Measurements from ENCODE around the gene SLC51A. TPM values are rescaled to one million over a fixed set of nuclear protein-coding genes. Genes with fewer than 3 reads are reported as not detected.
A peak's percentile ranks its signal among the peaks of the same experiment; 100 is the strongest.

SLC51A gene
- total and polyA plus RNA-seq, 9 of the 15 experiments (the other 6 are each of a cell fraction or from before 2014, with no cell fraction given), result 0.35 to 0.38 TPM; not detected in 7

DNA sequence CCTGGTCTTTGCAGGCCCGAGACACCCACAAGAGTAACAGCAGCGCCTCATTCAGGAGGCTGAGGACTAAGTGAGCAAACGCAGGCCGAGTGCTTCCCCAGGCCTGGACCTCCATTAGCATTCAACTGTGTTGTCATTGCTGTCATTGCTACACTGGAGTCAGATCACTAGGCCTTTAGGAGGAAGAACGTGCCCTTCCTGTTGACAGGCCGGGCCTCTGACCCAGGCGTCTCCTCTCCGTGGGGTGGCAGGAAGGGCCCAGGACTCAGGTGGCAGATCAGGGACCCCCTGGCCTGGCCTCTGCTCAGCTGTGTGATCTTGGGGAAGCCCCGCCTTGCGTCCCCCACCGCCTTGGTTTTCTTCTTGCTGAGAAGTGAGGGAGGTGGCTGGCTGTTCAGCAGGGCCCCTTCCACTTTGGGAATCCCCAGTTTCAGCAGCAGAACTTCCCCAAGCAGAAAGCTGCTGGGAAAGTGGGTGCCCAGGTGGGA is 24.3 kb upstream of the SLC51A start:
- WGBS (ENCODE audit: insufficient coverage, low coverage, missing lambda C conversion rate), result 83% methylated on average over 7 of the region's 11 CpGs
- Histone ChIP-seq H3K9ac (ENCODE audit: insufficient read depth in 1 of 2, low read depth in 2 of 2, low read length in 2 of 2) (peak overlapping the region; percentile 49 to 88), H3K36me3 (ENCODE audit: control insufficient read depth, insufficient read depth, low read length) (no peaks in the 10 kb centered on the region), H3K9me3 (replicated peaks; ENCODE audit: control insufficient read depth, insufficient read depth, low read depth, low read length) (no peaks in the 10 kb centered on the region), H3K4me3 (no peak overlapping the region), H3K79me2 (ENCODE audit: control insufficient read depth, insufficient read depth, low read length) (peaks cover 25% of the 10 kb centered on the region), H3K9me1 (ENCODE audit: control insufficient read depth, insufficient read depth, low read length) (no peaks in the 10 kb centered on the region), H3K4me2 (ENCODE audit: insufficient read depth, low read length) (no peak overlapping the region), H2AFZ (ENCODE audit: low read depth, low read length) (peak overlapping the region; percentile 90; the same call in 1 of the 2 replicates), H3K4me1 (replicated peaks in 1 of 2; ENCODE audit: control insufficient read depth in 2 of 2, insufficient read depth in 2 of 2, low read length in 2 of 2) (peaks cover 46 to 83% of the 10 kb centered on the region in 2 experiments), H3K27me3 (ENCODE audit: control insufficient read depth in 2 of 2, insufficient read depth in 2 of 2, low read length in 2 of 2) (no peaks in the 10 kb centered on the region), H3K27ac (ENCODE audit: extremely low read depth, low read depth, low read length) (peak overlapping the region; percentile 62; the same call in 2 of the 3 replicates), H4K20me1 (replicated peaks; ENCODE audit: control insufficient read depth, insufficient read depth, low read length) (no peaks in the 10 kb centered on the region)
- ChIA-PET POLR2A (interaction anchor here (0.6 to 3.0 kb wide), 4 partner anchors 9 to 141 kb away, joined by 3 to 30 read pairs (median 4); partner anchors contain the start of gene TFRC), CTCF (ENCODE audit: low intra/inter-chr PET ratio) (interaction anchor here (1.1 kb wide), 1 partner anchor 118 kb away, joined by 3 read pairs; no protein-coding TSS in a partner anchor)
- FAIRE-seq (peak; percentile 6), ATAC-seq (no peak), DNase-seq (ENCODE audit: extremely low read depth in 1 of 4, low spot score in 3 of 4) (peak in 1 of 4 experiments; percentile 34)
- BruUV-seq (replicated peaks), result no TSS peak
- in situ Hi-C loops (cut with MboI) (loop anchor here (5.0 kb wide), 1 partner anchor 115 kb away; no protein-coding TSS in a partner anchor), intact Hi-C loops (cut with micrococcal nuclease) (loop anchor here (2.0 to 10.0 kb wide), 2 partner anchors 65 to 477 kb away; no protein-coding TSS in a partner anchor)
- TF ChIP-seq ETV5 (CRISPR knock-in tag; IDR thresholded peaks at IDR 0.05; ENCODE audit: low read depth) (0 out of 2 replicates have a peak, but pooled peaks have one; percentile 45), ZNF175 (CRISPR knock-in tag; IDR thresholded peaks at IDR 0.05; ENCODE audit: low read depth) (no peak), ZNF583 (CRISPR knock-in tag; IDR thresholded peaks at IDR 0.05) (no peak), TBP (optimal IDR thresholded peaks at IDR 0.05; ENCODE audit: low read depth, low read length) (no peak), RAD21 (CRISPR knock-in tag; conservative IDR thresholded peaks at IDR 0.05 in 1 of 2, IDR thresholded peaks at IDR 0.05 in 1 of 2) (peak in 1 of 2 experiments; percentile 24; a peak in 1 of 4 replicates)

All from K562 (cell line).